HL-60/S4 (cell line): ENCODE measurements around the gene ERC1.
"Not testable (repeated sequence)": the region's sequence is repeated elsewhere in the genome, so short reads cannot be mapped to it uniquely, and the experiment has no call there.

Experiments used
- in situ Hi-C: fragments of 300-500 bp; cut with MboI; formaldehyde crosslinking; loops from 2 replicates; pipeline ENCODE4 v1.14.3; 2022; ENCODE audit warnings: low sequenced_read_pairs

The ERC1 gene

DNA sequence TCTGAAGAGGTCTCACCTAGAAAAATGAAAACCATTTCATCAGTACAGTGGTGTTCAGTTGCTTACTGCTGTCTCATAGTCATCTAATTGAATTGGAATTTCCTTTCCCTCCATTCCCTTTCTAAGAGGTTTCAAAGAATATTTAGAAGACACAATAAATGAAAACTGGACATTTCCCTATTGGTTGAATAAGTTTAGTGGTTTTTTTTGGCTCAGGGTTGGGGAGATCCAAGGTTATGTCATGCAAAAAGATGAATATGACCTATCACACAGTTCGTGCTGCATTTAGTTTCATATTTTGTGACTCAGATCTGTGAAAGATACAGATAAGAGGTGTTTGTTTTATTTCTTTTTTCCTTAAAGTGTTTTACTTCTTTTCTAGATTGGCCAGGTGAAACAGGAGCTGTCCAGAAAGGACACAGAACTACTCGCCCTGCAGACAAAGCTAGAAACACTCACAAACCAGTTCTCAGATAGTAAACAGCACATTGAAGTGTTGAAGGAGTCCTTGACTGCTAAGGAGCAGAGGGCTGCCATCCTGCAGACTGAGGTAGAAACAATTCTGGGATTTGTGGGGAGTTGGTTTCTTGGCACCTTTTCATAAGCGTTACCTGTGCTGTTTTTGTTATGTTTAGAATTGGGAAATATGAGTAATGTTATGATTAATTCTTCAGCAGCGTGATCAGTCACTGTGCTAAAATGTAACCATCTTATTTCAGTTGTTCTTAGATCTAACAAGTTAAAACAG, 124.6 kb downstream of the ERC1 start:
- in situ Hi-C loops: loop anchor here (10.0 to 25.0 kb wide), 2 partner anchors 459 to 822 kb away; no protein-coding TSS in a partner anchor

DNA sequence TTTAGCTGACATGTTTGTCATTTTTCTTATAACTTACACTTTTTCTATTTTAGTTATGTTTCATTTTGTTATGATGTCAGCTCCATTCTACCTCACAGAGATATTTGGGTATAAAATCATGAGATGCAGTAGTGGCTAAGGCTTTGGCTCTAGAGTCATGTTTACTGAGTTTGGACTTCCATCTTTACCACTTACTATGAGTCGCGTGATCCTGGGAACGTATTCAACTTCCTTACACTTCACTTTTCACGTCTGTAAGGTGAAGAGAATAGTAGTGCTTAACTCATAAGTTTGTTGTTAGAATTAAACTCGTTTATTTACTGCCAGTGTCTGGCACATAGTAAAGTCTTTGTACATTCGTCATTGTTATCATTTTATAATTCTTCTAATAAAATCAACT, 126.3 kb downstream of the ERC1 start:
- in situ Hi-C loops: loop anchor here (10.0 to 25.0 kb wide), 2 partner anchors 457 to 820 kb away; no protein-coding TSS in a partner anchor

DNA sequence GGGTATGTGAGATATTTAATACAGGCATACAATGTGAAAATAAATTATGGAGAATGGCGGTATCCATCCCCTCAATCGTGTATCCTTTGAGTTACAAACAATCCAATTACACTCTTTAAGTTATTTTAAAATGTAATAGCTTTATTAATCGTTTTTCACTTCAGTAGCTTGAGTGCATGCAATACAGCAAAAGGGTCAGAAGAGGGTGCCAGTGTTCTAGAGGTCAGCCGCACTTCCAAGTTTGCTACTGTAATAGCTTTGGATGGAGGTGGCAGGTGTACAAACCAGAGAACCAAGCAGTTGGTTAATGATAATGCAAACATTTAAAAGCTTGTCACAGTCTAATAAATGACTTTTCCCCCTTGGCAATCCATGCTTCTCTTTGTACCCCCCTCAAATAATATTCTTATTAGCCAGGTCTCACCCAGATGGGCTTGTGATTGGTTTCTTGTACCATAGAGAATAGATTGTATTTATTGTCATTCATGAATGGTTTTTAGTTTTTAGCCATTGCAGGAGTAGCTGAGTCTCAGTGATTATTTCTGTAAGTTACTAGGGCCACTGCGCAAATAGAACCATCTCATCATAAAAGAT, 127.0 kb downstream of the ERC1 start:
- in situ Hi-C loops: loop anchor here (10.0 to 25.0 kb wide), 2 partner anchors 457 to 819 kb away; no protein-coding TSS in a partner anchor

DNA sequence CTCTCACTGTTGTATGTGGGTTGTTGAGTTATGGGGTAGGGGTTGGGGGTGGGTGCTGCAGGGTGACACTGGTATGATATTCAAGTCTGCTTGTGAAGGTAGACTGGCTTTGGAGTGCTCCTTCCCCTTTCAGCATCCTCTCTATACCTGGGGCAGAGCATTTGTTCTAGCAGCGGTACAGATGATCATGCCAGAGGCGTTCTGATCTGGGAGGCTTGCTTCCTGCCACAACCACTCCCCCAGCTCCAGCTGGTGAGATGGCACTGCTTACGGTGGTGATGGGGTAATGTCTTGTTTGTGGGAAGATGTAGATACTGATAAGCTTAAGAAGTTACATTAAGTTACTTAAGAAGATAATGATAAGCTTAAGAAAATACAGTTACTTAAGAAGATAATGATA, 131.8 kb downstream of the ERC1 start:
- in situ Hi-C loops: loop anchor here (25.0 kb wide), 1 partner anchor 815 kb away; no protein-coding TSS in a partner anchor

DNA sequence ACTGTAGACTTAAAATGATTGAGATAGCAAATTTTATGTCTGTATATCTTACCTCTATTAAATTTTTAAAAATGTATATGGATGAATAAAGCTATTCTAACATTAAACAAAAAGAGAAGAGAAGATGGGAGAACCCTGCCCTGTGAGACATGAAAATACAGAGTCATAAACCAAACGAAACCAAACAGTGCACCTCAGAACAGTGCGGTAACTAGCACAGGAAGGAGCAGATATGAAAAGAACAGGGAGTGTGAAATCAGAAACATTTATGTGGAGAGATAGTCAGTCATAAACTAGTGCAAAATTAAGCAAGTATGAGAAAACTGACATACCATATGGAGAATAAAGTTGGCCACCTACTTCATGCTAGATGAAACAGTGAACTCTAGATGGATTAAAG, 135.1 kb downstream of the ERC1 start:
- in situ Hi-C loops: no loop called here

DNA sequence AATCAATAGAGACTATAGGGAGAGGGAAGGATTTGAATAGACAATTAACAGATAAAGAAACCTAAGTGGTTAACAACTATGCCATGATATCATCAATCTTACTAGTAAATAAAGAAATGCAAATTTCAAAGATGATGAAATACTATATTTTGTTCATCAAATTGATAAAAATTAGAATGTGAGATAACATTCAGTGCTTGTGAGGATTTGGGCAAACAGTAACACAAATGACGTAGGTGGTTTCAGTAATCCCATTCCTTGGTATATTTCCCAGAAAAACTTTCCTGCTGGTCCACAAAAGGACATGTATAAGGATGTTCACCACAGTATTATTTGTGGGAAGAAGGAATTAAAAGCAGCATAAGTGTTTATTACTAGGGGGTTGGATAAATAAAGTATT, 136.0 kb downstream of the ERC1 start:
- in situ Hi-C loops: no loop called here

DNA sequence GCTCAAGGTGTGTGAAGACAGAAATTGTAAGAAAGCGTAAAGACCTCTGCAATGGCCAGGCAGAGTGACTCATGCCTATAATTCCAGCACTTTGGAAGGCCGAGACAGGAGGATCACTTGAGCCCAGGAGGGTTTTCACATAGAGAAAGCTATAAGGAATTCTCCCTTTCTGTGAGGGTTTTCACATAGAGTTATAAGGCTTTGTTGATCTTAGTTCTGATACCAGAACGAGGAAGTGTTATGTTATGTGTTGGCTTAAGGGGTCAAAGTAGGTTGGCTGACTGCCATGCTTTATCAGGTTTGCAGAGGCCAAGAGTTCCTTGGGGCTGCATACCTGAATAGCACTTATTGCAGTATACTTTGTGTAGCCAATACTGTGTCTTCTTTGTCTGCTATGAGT, 139.1 kb downstream of the ERC1 start:
- in situ Hi-C loops: no loop called here

DNA sequence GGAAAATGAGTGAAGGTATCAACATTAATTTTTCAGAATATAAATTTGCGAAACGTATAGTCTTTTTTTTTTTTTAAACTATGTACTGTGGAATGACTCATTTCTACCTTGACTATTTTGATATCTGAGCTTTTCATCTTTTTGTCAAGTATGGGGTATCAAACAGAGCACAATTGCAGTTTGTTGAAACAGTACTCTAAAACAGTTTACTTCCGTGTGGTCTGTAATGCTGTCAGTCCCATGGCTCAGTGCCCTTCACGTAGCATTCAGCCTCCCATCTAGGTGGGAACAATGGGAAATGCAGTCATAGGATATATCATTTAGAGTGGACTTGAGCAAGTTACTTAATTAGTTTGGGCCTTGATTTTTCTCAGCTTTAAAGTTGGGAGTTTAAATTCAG, 139.5 kb downstream of the ERC1 start:
- in situ Hi-C loops: no loop called here

DNA sequence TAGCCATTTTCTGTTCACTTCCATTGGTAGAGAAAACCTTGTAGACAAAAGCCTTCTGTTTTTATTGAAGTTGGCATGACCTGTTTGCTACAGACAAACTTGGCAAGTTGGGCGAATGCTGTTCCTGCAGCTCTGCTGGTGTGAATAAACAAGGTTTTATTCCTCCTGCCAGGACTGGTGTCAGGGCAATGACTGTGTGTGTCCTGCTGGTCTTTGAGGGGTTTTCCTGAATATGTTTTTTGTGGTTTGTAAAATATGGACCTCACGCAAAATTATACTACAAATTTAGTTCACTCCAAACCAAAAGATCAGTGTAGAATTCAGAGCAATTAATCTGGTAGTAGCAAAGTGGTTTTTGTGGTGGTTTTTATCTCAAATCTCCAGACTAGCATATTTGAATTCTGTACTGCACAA, 140.8 kb downstream of the ERC1 start:
- in situ Hi-C loops: no loop called here

DNA sequence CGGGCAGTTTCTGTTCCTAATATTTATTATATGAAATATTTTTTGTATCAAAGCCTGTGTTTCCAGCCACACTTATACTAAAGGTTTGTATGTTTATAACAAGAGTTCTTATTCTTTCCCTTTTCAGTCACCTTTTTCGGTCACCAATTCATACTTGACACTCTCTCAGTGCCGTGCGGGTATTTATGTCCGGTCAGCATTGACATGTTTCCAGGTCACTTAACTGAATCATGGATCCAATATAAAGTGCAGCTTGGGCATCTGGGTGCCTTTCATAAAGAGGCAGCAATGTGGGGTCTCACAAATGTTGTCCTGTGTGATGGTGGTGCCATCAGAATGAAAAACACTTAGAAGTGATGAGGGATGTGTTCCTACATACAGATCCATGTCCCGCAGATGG, 141.3 kb downstream of the ERC1 start:
- in situ Hi-C loops: no loop called here

DNA sequence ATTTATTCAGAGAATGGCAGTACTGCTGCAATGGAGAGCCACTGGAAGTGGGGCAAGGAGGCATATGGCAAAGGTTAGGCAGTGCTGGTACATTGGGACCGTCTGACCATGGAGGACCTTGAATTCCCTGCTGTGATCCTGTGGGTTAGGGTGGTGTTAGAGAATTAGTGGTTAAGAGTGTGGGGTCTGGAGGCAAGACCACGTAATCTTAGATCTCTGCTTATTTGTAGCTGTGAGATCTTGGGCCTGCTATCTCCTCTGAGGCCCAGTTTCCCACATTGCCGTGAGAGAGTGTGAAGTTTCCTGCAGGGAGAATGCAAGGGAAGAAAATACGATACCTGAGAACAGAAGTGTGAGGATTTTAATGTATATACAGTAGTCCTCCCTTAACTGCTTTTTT, 147.7 kb downstream of the ERC1 start:
- in situ Hi-C loops: no loop called here

DNA sequence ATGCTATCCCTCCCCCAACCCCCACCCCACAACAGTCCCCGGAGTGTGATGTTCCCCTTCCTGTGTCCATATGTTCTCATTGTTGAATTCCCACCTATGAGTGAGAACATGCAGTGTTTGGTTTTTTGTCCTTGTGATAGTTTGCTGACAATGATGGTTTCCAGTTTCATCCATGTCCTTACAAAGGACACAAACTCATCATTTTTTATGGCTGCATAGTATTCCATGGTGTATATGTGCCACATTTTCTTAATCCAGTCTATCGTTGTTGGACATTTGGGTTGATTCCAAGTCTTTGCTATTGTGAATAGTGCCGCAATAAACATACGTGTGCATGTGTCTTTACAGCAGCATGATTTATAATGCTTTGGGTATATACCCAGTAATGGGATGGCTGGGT, 155.7 kb downstream of the ERC1 start:
- in situ Hi-C loops: not testable (repeated sequence)

DNA sequence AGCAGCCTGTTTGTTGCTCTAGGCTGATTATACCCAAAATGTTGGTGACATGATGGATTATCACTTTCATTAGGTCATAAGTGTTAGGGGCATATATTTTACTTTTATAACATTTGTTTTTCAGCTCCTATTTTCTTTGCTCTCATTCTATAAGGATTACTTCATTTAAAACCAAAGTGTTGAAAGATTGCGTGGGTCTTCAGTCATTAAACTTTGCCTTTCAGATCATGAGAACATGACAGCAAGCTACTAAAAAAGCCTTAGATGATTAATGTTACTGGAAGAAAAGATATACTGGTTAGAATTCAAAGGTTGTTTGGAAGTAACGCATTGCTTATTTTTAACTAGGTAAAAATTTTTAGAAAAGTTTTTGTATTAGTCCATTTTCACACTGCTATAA, 156.8 kb downstream of the ERC1 start:
- in situ Hi-C loops: no loop called here

DNA sequence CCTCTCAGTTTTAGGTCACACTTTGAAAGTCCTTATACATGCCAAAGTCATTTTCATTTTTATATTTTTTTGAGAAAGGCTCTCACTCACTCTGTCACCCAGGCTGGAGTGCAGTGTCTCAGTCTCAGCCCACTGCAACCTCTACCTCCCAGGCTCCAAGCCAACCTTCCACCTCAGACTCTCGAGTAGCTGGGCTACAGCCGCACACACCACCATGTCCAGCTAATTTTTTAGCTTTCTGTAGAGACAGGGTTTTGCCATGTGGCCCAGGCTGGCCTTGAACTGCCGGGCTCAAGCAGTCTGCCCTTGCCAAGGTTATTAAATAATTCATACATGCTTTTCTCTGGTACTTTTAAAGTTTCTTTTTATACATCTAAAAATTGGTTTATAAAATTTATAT, 166.0 kb downstream of the ERC1 start:
- in situ Hi-C loops: no loop called here

DNA sequence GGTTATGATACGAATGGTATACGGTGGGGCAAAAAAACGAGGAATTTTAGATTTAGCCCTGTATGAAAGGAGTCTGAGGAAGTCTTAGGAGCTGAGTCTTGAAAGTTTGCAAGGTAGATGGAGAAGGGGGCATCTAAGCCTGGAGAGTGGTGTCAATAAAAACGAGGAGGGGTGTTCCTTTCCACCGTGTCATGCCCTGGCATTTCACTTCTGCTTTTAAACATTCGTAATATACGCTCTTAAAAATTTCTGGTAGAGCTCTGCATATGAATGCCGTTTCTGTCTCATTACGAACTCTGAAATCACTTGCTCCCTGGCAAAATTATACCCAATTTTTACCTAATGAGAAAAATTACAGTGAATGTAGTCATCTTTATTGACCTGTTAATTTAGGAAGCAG, 170.2 kb downstream of the ERC1 start:
- in situ Hi-C loops: no loop called here

DNA sequence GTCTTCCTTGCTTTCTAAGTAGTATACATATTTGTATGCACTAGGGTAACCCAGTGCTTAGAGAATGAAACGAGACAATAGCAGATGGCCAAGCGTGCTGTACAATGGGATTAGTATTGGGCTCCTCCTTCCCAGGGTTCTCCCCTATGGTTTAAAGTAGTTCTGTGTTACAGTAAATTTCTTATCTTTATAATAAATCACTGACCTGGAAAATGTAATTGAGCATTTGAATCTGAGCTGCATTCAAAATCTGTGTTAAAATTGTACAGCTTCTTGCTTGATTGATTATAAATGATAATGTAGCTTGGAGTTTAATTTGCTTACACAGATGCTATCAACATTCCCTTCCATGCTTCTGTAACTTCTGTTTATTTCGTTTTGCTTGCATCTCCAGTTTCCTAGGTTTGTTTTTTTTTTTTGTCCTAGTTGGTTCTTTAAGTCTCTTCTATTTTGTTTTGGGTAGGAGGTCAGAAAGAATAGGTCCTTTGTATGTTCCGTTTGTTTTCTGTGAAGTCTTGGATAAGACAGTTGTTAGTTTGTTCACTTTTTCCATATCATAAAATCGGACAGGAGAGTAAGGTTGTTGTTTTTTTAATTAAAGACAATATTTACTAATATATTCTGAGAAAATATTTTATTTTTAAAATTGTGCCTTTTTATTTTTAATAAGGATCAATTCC, 171.2 kb downstream of the ERC1 start:
- in situ Hi-C loops: no loop called here

DNA sequence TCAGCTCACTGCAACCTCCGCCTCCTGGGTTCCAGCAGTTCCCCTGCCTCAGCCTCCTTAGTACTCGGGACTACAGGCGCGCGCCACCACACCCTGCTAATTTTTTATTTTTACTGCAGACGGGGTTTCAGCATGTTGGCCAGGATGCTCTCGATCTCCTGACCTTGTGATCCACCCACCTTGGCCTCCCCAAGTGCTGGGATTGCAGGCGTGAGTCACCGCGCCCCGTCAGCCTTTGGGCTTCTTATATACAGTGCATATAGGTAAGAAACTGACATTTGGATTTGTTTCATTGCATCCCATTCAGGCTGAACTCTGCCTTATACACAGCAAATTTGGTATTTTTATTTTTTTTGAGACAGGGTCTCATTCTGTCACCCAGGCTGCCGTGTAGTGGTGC, 176.8 kb downstream of the ERC1 start:
- in situ Hi-C loops: no loop called here

DNA sequence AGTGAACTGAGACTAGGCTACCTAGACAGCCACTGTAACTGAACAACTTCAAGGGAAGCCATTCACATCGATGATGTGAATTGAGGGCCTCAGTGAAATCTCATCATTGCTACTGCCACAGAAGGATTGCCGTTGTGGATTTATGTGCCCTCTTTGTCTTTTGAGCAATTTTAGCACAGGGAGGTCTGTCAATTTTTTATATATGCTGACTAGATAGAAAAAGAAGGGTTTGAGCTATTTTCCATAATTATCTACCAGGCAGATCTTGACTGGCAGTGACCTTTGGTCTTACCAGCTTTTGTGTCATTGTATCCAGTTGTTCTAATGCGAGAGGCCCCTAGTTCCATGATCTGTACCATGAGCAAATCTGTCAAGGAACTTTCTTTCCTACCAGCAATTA, 179.4 kb downstream of the ERC1 start:
- in situ Hi-C loops: no loop called here

DNA sequence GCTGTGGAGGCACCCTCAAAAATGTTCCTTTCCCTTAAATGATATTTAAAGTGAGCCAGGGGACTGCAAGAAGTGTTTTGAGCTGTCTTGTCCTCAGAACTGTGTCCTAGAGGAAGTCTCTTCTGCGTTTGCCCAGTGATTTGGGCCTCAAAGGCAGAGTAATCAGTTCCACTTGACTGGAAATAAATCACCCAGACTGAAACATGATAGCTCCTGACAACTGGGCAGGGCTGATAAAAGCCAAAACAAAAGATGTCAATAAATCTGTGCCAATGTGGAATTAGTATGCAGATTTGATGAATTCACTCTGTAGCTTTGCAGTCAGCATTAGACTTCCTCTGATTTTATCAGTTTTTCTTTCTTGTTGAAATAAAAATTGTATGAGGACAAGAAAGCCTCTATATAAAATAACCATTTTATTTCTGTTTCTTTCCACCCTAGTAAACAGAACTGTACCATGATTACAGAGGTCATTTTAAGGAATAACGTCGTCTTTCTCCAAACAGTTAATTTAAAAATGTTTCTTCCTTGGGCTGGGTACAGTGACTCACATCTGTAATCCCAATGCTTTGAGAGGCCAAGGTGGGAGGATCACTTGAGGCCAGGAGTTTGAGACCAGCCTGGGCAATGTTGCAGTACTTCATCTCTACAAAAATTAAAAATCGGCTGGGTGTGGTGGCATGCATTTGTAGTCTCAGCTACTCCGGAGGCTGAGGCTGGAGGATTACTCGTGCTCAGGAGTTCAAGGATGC, 180.8 kb downstream of the ERC1 start:
- in situ Hi-C loops: no loop called here

DNA sequence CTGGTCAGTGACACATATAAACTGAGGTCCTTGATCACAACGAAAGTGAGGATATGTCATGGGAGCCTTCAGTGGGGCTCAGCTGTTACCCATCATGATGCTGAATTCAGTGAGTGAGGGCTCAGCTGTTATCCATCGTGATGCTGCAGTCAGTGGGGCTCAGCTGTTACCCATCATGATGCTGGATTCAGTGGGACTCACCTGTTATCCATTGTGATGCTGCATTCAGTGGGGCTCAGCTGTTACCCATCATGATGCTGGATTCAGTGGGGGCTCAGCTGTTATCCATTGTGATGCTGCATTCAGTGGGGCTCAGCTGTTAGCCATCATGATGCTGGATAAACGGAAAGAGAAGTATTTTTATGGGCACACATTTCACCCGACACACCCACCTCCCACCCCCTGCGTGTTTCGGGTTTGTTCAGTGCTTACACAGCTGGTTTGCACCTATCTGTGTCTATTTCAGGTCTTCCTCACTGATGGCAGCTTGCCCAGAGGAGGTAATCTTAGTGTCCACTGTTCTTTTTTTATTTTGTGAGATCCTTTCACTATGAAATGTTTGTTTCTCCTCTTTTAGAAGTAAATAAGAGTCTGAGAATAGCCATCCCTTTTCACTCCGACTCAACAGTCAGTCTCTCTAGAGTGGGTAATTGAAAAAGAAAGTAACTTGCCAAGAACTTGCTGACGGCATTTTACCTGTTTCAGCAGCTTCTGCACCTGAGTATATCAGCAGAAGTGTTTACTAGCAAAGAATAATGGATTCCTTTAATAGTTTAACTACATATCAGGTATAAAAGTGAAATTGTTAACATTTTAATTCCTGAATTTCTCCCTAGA, 183.0 kb downstream of the ERC1 start:
- in situ Hi-C loops: no loop called here
